ENCODE data around the gene SERPINB12. TPM values are rescaled to one million over a fixed set of nuclear protein-coding genes. Genes with fewer than 3 reads are reported as not detected.

The SERPINB12 gene
- total and polyA plus RNA-seq, 10 of the 15 experiments (the other 5 are each of a cell fraction or from before 2014, with no cell fraction given) = not detected

DNA sequence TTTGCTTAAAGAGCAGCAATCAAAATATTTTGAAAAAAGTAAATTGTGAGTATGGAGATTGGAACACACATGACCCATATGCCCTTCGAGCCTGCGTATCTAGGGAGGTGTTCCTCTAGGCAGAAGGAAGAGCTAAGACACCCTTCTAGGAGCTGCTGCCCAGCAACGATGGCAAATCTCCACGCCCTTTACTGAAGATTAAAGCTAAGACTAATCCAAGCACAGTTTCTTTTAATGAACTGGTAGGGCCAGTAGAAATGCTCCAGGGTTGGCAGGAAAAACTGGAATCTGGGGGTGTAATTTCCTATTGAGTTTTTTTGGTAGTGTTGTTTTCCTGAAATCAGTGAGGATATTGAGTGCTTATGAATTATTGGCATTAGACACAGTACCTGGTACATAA, 44.3 kb downstream of the SERPINB12 start:
- no TSS peak for BruUV-seq (replicated peaks)
- Histone ChIP-seq H4K20me1 (ENCODE audit: control insufficient read depth, insufficient read depth) (no peaks in the 10 kb centered on the region), H3K9ac (ENCODE audit: control insufficient read depth, insufficient read depth, low read length) (no peak overlapping the region), H3K4me1 (ENCODE audit: control insufficient read depth, insufficient read depth, low read length) (no peaks in the 10 kb centered on the region), H3K79me2 (ENCODE audit: control insufficient read depth, insufficient read depth, low read length) (no peaks in the 10 kb centered on the region), H3K4me2 (ENCODE audit: control insufficient read depth, insufficient read depth) (no peak overlapping the region), H3K27ac (ENCODE audit: control insufficient read depth, insufficient read depth) (no peak overlapping the region), H2AFZ (ENCODE audit: control insufficient read depth, low read depth, low read length) (no peak overlapping the region), H3K36me3 (ENCODE audit: control insufficient read depth in 2 of 2, insufficient read depth in 2 of 2, low read length in 1 of 2) (no peaks in the 10 kb centered on the region), H3K9me3 (replicated peaks; ENCODE audit: control insufficient read depth, insufficient read depth, low read length) (no peaks in the 10 kb centered on the region), H3K27me3 (replicated peaks in 1 of 2; ENCODE audit: control insufficient read depth in 2 of 2, insufficient read depth in 2 of 2, low read length in 1 of 2) (peaks cover 0 to 3% of the 10 kb centered on the region in 2 experiments; a peak in 3 of 4 replicates), H3K4me3 (no peak overlapping the region)
- ChIA-PET SMC1A (ENCODE audit: uncharacterized antibody, unreplicated experiment) (no interaction called here), CTCF (no interaction called here), RAD21 (ENCODE audit: unreplicated experiment) (no interaction called here), POLR2A (no interaction called here)
- TF ChIP-seq, protein P1, sequence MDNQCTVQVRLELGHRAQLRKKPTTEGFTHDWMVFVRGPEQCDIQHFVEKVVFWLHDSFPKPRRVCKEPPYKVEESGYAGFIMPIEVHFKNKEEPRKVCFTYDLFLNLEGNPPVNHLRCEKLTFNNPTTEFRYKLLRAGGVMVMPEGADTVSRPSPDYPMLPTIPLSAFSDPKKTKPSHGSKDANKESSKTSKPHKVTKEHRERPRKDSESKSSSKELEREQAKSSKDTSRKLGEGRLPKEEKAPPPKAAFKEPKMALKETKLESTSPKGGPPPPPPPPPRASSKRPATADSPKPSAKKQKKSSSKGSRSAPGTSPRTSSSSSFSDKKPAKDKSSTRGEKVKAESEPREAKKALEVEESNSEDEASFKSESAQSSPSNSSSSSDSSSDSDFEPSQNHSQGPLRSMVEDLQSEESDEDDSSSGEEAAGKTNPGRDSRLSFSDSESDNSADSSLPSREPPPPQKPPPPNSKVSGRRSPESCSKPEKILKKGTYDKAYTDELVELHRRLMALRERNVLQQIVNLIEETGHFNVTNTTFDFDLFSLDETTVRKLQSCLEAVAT (IDR thresholded peaks at IDR 0.05) = no peak
- no peak for DNase-seq (ENCODE audit: low read depth, low spot score)
- in situ Hi-C loops (cut with MboI) = no loop called here
- WGBS (ENCODE audit: insufficient coverage, insufficient replicate concordance, low lambda C conversion rate, missing lambda C conversion rate) = 79% methylated on average over 4 of the region's 4 CpGs
- intact Hi-C loops (cut with micrococcal nuclease; ENCODE audit: unreplicated experiment) = no loop called here
- ATAC-seq = no peak
- FAIRE-seq = no peak

DNA sequence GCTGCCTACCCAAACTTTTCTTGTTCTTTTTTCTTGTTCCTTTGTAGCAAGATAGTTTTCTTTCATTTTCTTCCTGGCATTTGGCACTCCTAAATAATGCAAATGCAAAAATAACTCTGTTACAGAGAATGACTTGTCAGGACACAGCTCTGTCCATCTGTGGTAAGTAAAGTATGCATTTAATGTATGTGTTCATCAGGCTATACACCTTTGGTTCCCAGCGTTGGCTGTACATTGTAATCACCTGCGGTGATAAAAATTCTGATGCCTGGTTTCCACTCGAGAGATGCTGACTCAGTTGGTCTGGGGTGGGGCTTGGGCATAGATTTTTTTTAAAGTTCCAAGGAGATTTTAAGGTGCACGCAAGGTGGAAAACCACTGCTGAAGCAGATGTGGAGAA, 44.8 kb downstream of the SERPINB12 start, which contains the start of gene SERPINB13:
Gene SERPINB13 (plus strand): TSS at position 378 of the 400 bp plus-strand sequence. CDS start 1,325 bp downstream, outside the sequence.
- FAIRE-seq (no peak), DNase-seq (ENCODE audit: low read depth, low spot score) (no peak), ATAC-seq (no peak)
- Histone ChIP-seq H3K4me1 (ENCODE audit: control insufficient read depth, insufficient read depth, low read length) (no peaks in the 10 kb centered on the region), H3K79me2 (ENCODE audit: control insufficient read depth, insufficient read depth, low read length) (no peaks in the 10 kb centered on the region), H3K9me3 (replicated peaks; ENCODE audit: control insufficient read depth, insufficient read depth, low read length) (no peaks in the 10 kb centered on the region), H3K36me3 (ENCODE audit: control insufficient read depth in 2 of 2, insufficient read depth in 2 of 2, low read length in 1 of 2) (no peaks in the 10 kb centered on the region), H4K20me1 (ENCODE audit: control insufficient read depth, insufficient read depth) (no peaks in the 10 kb centered on the region), H3K27me3 (replicated peaks in 1 of 2; ENCODE audit: control insufficient read depth in 2 of 2, insufficient read depth in 2 of 2, low read length in 1 of 2) (peaks cover 0 to 3% of the 10 kb centered on the region in 2 experiments; a peak in 3 of 4 replicates), H3K4me2 (ENCODE audit: control insufficient read depth, insufficient read depth) (no peak within 1 kb of the TSS), H2AFZ (ENCODE audit: control insufficient read depth, low read depth, low read length) (no peak within 1 kb of the TSS), H3K9ac (ENCODE audit: control insufficient read depth, insufficient read depth, low read length) (no peak within 1 kb of the TSS), H3K4me3 (no peak within 1 kb of the TSS), H3K27ac (ENCODE audit: control insufficient read depth, insufficient read depth) (no peak within 1 kb of the TSS)
- ChIA-PET CTCF (interaction anchor here (0.7 kb wide), 1 partner anchor 195 kb away, joined by 3 read pairs; no protein-coding TSS in a partner anchor), SMC1A (ENCODE audit: uncharacterized antibody, unreplicated experiment) (interaction anchor here (1.6 kb wide), 1 partner anchor 9 kb away, joined by 3 read pairs; no protein-coding TSS in a partner anchor), RAD21 (ENCODE audit: unreplicated experiment) (no interaction called here), POLR2A (no interaction called here)
- in situ Hi-C loops (cut with MboI) = no loop called here
- 57% methylated on average over 4 of the region's 4 CpGs for WGBS (ENCODE audit: insufficient coverage, insufficient replicate concordance, low lambda C conversion rate, missing lambda C conversion rate)
- BruUV-seq (replicated peaks) = no TSS peak
- intact Hi-C loops (cut with micrococcal nuclease; ENCODE audit: unreplicated experiment) = no loop called here
- TF ChIP-seq EED (IDR thresholded peaks at IDR 0.05; ENCODE audit: low read depth) = no peak
- TF ChIP-seq, protein P2, sequence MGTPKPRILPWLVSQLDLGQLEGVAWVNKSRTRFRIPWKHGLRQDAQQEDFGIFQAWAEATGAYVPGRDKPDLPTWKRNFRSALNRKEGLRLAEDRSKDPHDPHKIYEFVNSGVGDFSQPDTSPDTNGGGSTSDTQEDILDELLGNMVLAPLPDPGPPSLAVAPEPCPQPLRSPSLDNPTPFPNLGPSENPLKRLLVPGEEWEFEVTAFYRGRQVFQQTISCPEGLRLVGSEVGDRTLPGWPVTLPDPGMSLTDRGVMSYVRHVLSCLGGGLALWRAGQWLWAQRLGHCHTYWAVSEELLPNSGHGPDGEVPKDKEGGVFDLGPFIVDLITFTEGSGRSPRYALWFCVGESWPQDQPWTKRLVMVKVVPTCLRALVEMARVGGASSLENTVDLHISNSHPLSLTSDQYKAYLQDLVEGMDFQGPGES (IDR thresholded peaks at IDR 0.05) = no peak
- TF ChIP-seq ZSCAN29 (IDR thresholded peaks at IDR 0.05) = no peak
- TF ChIP-seq ZBTB4 (CRISPR knock-in tag; IDR thresholded peaks at IDR 0.05) = no peak
- TF ChIP-seq MTA2 (IDR thresholded peaks at IDR 0.05; ENCODE audit: low read depth) = no peak
- no peak for TF ChIP-seq ATF7 (IDR thresholded peaks at IDR 0.05; ENCODE audit: low read depth)
- TF ChIP-seq, protein P3, sequence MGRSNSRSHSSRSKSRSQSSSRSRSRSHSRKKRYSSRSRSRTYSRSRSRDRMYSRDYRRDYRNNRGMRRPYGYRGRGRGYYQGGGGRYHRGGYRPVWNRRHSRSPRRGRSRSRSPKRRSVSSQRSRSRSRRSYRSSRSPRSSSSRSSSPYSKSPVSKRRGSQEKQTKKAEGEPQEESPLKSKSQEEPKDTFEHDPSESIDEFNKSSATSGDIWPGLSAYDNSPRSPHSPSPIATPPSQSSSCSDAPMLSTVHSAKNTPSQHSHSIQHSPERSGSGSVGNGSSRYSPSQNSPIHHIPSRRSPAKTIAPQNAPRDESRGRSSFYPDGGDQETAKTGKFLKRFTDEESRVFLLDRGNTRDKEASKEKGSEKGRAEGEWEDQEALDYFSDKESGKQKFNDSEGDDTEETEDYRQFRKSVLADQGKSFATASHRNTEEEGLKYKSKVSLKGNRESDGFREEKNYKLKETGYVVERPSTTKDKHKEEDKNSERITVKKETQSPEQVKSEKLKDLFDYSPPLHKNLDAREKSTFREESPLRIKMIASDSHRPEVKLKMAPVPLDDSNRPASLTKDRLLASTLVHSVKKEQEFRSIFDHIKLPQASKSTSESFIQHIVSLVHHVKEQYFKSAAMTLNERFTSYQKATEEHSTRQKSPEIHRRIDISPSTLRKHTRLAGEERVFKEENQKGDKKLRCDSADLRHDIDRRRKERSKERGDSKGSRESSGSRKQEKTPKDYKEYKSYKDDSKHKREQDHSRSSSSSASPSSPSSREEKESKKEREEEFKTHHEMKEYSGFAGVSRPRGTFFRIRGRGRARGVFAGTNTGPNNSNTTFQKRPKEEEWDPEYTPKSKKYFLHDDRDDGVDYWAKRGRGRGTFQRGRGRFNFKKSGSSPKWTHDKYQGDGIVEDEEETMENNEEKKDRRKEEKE (IDR thresholded peaks at IDR 0.05) = no peak
- no peak for TF ChIP-seq EGR1 (IDR thresholded peaks at IDR 0.05; ENCODE audit: borderline replicate concordance in 1 of 2, low read depth in 2 of 2, low read length in 2 of 2)

All from GM12878 (cell line).